Type B pancreatic cell (in vitro differentiated cells): ENCODE measurements around the gene CD36. TPM values are rescaled to one million over a fixed set of nuclear protein-coding genes. Genes with fewer than 3 reads are reported as not detected.

Source experiments
- DNase-seq: peaks from one replicate; pipeline ENCODE4 v3.0.0; 2021; ENCODE audit warnings: mixed read lengths; ENCODE audit not compliant: unreplicated experiment; ENCODE audit errors: extremely low spot score
- H3K27ac Mint-ChIP-seq: 2 replicates; pipeline ENCODE4 v1.8.0; 2021; ENCODE audit warnings: mild to moderate bottlenecking, mixed read lengths
- H3K27me3 Mint-ChIP-seq: 2 replicates; pipeline ENCODE4 v1.8.0; 2021; ENCODE audit warnings: mixed read lengths
- H3K36me3 Mint-ChIP-seq: 2 replicates; pipeline ENCODE4 v1.8.0; 2021; ENCODE audit warnings: mixed read lengths
- H3K4me1 Mint-ChIP-seq: one replicate; pipeline ENCODE4 v1.8.0; 2021; ENCODE audit warnings: mixed read lengths; ENCODE audit not compliant: unreplicated experiment
- H3K4me3 Mint-ChIP-seq: 2 replicates; pipeline ENCODE4 v1.8.0; 2021; ENCODE audit warnings: mild to moderate bottlenecking, mixed read lengths
- H3K9me3 Mint-ChIP-seq: 2 replicates; pipeline ENCODE4 v1.8.0; 2021; ENCODE audit warnings: mixed read lengths
- CTCF ChIP-seq: fragments of 200-600 bp; sonication (generic); conservative IDR thresholded peaks from 2 replicates; pipeline ENCODE4 v1.5.0; 2021; ENCODE audit warnings: antibody characterized with exemption, mild to moderate bottlenecking
- total RNA-seq: library from RNA; stranded (reverse); gene quantifications from 2 replicates; pipeline ENCODE4 v1.2.1, GENCODE V29; 2021; ENCODE audit warnings: low replicate concordance

Gene CD36
- total RNA-seq, 1 donor from 2014 or later, result 6.7 TPM

DNA sequence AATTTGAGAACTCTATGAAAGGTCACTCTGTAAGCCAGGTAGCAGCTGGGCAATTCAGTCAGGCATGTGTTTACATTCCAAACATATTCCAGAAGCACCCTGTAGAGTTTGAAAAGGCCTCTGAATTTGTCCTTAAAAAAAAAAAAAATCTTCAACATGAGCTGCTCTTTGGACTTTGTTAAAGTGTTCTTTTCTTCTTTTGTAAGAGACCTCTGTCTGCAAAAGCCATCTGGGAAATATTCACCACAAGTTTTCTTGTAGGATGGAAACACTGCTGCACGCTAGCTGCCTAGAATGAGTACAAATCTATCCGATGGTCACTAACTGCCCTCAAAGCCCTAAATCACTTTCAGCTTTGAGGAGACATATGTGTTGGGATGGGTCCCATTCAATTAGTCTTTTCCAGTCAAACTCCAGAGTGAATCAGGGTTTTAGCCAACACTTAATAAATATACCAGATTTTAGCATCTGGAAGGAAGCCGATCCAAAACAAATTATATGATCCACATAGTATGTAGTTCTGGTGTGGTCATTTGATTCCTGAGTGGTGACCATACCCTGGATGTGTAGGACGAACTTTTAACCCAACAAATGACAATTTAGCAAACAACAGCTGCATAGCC is 85.9 kb downstream of the CD36 start:
- H3K36me3 Mint-ChIP-seq, result no peaks in the 10 kb centered on the region
- peaks cover 16% of the 10 kb centered on the region for H3K4me1 Mint-ChIP-seq
- DNase-seq, result no peak
- H3K27me3 Mint-ChIP-seq, result no peaks in the 10 kb centered on the region
- H3K4me3 Mint-ChIP-seq, result no peak overlapping the region
- no peak for TF ChIP-seq CTCF
- H3K27ac Mint-ChIP-seq, result no peak overlapping the region
- no peaks in the 10 kb centered on the region for H3K9me3 Mint-ChIP-seq

DNA sequence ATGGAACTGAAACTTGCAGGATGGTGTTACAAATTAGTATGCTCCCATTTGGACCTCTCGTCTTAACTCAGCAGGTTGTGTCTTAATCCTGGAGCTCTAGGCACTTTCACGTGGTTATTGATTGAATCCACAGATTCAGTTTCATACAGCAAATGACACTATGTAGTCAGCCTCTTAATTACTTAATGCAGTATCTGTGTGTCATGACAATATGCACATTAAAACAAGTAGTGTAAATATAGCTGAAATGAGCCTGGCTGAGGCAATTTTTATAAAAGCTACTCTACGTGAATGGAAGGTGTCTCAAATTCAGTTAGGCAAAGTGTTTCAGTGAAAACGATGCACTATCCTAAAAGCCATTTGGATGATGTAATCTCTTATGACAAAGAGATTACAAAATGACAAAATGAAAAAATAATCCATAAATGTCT is 86.8 kb downstream of the CD36 start:
- no peak for DNase-seq
- Mint-ChIP-seq H3K36me3 (no peaks in the 10 kb centered on the region), H3K27ac (no peak overlapping the region), H3K9me3 (no peaks in the 10 kb centered on the region), H3K4me3 (no peak overlapping the region), H3K27me3 (no peaks in the 10 kb centered on the region), H3K4me1 (peaks cover 16% of the 10 kb centered on the region)
- no peak for TF ChIP-seq CTCF

Other genes starting within 250 kb of the CD36 start
- 0.70 and 0.81 TPM in 2 replicates for gene GNAT3, start 126.6 kb upstream of the CD36 start, total RNA-seq